Ovary (tissue), 9 donors: ENCODE measurements around the gene KLHL25. TPM values are rescaled to one million over a fixed set of nuclear protein-coding genes. Genes with fewer than 3 reads are reported as not detected.
A peak's percentile ranks its signal among the peaks of the same experiment; 100 is the strongest.

Experiments used
- DNase-seq, 5 donors: peaks; one replicate each; pipeline ENCODE4 v3.0.0-alpha.2; 2019 to 2020
- H3K27ac ChIP-seq, 2 donors: fragments of 200-600 bp; one replicate each; pipeline versions ENCODE4 v1.5.1 to v1.8.0; 2019 to 2022
- H3K27me3 ChIP-seq: fragments of 200-600 bp; one replicate; pipeline ENCODE4 v1.8.0; 2022
- H3K36me3 ChIP-seq: fragments of 200-600 bp; sonication (generic); one replicate; pipeline ENCODE4 v1.5.1; 2019
- H3K4me1 ChIP-seq: one replicate; pipeline ENCODE4 v1.8.1; 2013; ENCODE audit warnings: mild to moderate bottlenecking, moderate library complexity; ENCODE audit not compliant: insufficient read depth
- H3K4me3 ChIP-seq: fragments of 200-600 bp; sonication (generic); one replicate; pipeline ENCODE4 v1.5.1; 2017
- H3K9me3 ChIP-seq, 2 donors: fragments of 200-600 bp in 1 of 2; sonication (generic) in 1 of 2; one replicate each; pipeline versions ENCODE4 v1.5.1 to v1.8.1; 2013 to 2019; ENCODE audit warnings: mild to moderate bottlenecking in 1 of 2, moderate library complexity in 1 of 2
- EP300 ChIP-seq: sonication (generic); formaldehyde crosslinking; IDR thresholded peaks from one replicate; pipeline ENCODE4 v1.6.1; 2017; ENCODE audit warnings: antibody characterized with exemption
- POLR2A ChIP-seq: fragments of 450-650 bp; IDR thresholded peaks from one replicate; pipeline ENCODE4 v1.6.1; 2017; ENCODE audit warnings: antibody characterized with exemption, mild to moderate bottlenecking, moderate library complexity
- WGBS, 3 donors: extraction: QIAGEN DNeasy Blood & Tissue Kit in 1 of 3; methylation state at CpG; one replicate each; pipeline versions ENCODE4 v1.1.5 to v1.1.7; 2013 to 2017; 5-methylcytosine and 5-hydroxymethylcytosine counted together
- intact Hi-C, 4 donors: fragments of 100-400 bp; cut with DNase I; formaldehyde crosslinking; loops; one replicate each; pipeline versions ENCODE4 v1.11.0 to v1.15.1; 2022 to 2023
- polyA plus RNA-seq, 2 donors: library from polyadenylated mRNA; stranded (reverse); fragments of 200-250 nt in 1 of 2; fragments of 350-450 nt in 1 of 2; fragmentation: Illumina TruSeq in 1 of 2; extraction: RNeasy Lipid Tissue Mini Kit (QIAGEN cat#74804) in 1 of 2; gene quantifications; one replicate each; pipeline ENCODE4 v1.2.3, GENCODE V29; 2013 to 2014
- total RNA-seq, 7 donors: library from RNA; depleted of rRNA in 2 of 7; stranded (reverse); fragments of >200 nt in 2 of 7; fragmentation: NEBNext Ultra II Directional in 3 of 7; extraction: Animal tissue kit (Norgen Biotek cat#: 25700) in 3 of 7; gene quantifications; one replicate each; pipeline versions ENCODE4 v1.1.0 to v1.2.4, GENCODE V29; 2016 to 2023
- TF ChIP-seq, protein P1 (sequence below), 3 donors: fragments of 450-650 bp in 2 of 3; fragments of 200-600 bp in 1 of 3; IDR thresholded peaks; one replicate each; pipeline versions ENCODE4 v1.5.1 to v1.8.0; 2016 to 2022; ENCODE audit warnings: antibody characterized with exemption in 3 of 3, mild to moderate bottlenecking in 1 of 3
- donor health status: DM: no; HTN: no; CAD: no; lungs with moderate emphysema.
- donor health status: DM: no; HTN: no; CAD: no.
- donor health status: Bipolar disorder and iron deficiency.
- donor health status: DM: yes; HTN: yes; CAD: no.
- donor health status: DM: no; HTN: no; CAD: no.
- donor health status: DM: yes; HTN: yes; CAD: no.

KLHL25 gene
- total and polyA plus RNA-seq, 9 donors, result 0.58 to 9.6 (median 5.8) TPM

DNA sequence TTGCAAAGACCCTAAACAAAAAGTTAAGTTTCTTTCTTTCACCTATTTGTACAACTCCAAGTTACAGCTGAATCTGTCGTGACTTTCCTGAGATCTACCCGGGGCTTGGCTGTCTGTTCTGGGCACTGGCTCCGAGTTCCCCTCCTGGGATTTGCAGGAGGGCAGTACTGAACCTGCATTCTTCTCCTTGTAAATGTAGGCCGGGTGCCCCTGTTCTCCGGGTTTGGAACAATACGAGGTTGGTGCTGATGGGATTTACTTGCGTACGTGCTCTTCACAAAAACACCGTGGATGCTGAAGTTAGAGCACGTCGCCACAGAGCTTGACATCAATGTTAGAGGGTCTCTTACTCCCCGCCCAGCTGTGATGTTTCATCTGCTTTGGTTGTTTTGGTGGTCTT is 48.1 kb downstream of the KLHL25 start:
- no peak for TF ChIP-seq POLR2A
- no peak for TF ChIP-seq EP300
- TF ChIP-seq, protein P1, sequence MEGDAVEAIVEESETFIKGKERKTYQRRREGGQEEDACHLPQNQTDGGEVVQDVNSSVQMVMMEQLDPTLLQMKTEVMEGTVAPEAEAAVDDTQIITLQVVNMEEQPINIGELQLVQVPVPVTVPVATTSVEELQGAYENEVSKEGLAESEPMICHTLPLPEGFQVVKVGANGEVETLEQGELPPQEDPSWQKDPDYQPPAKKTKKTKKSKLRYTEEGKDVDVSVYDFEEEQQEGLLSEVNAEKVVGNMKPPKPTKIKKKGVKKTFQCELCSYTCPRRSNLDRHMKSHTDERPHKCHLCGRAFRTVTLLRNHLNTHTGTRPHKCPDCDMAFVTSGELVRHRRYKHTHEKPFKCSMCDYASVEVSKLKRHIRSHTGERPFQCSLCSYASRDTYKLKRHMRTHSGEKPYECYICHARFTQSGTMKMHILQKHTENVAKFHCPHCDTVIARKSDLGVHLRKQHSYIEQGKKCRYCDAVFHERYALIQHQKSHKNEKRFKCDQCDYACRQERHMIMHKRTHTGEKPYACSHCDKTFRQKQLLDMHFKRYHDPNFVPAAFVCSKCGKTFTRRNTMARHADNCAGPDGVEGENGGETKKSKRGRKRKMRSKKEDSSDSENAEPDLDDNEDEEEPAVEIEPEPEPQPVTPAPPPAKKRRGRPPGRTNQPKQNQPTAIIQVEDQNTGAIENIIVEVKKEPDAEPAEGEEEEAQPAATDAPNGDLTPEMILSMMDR (IDR thresholded peaks at IDR 0.05), result no peak
- peak in 1 of 5 donors; percentile 14 for DNase-seq
- intact Hi-C loops, result loop anchor here in 1 of 4 donors (5.0 kb wide), 1 partner anchor 86 kb away; no protein-coding TSS in a partner anchor
- no peaks in the 10 kb centered on the region for H3K9me3 ChIP-seq
- WGBS, 3 donors, result 86 to 88% (median 87%) methylated on average over 12 of the region's 12 CpGs
- H3K4me1 ChIP-seq, result peaks cover 14% of the 10 kb centered on the region
- H3K27me3 ChIP-seq, result no peaks in the 10 kb centered on the region
- H3K36me3 ChIP-seq, result no peaks in the 10 kb centered on the region
- no peak overlapping the region for H3K27ac ChIP-seq
- no peak overlapping the region for H3K4me3 ChIP-seq

DNA sequence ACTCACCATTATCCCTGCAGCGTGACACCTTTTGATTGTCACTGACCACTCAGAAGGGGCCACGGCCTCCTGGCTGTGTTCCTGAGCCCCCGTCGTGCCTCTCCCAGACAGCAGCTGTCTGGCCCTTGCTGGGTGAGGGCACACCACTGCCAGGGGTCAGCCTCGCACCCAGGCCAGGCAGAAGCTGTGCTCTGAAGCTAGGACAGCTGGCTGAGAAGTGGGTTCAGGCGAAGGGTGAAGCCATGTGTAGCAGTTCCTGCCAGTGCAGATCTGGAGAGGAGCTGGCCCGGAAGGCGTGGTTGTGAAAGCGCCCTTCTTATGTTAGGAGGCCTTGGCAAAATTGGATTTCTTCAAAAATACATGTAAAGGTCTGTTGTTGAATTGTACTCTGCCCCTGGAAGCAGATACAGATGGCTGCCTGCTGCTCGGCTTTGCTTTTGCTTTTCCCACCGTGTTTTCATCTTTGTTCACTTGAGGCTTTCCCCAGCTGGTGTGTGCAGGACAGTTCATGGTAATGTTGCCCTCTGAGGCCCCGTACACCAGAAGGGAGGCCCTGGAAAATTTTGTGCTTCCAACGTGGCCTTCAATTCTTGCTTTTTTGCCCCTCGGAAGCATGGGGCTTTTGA is 49.1 kb downstream of the KLHL25 start:
- H3K27ac ChIP-seq, result peak overlapping the region in 1 of 2 donors; percentile 47
- intact Hi-C loops, result loop anchor here in 1 of 4 donors (5.0 kb wide), 1 partner anchor 87 kb away; no protein-coding TSS in a partner anchor
- H3K4me3 ChIP-seq, result no peak overlapping the region
- H3K36me3 ChIP-seq, result no peaks in the 10 kb centered on the region
- peak in 3 of 5 donors; percentile 20 to 35 (median 31) for DNase-seq
- H3K27me3 ChIP-seq, result no peaks in the 10 kb centered on the region
- H3K4me1 ChIP-seq, result peaks cover 13% of the 10 kb centered on the region
- TF ChIP-seq POLR2A, result no peak
- TF ChIP-seq, protein P1 (IDR thresholded peaks at IDR 0.05), result no peak
- TF ChIP-seq EP300, result no peak
- WGBS, 3 donors, result 27 to 47% (median 33%) methylated on average over 14 of the region's 14 CpGs
- H3K9me3 ChIP-seq, result no peaks in the 10 kb centered on the region

DNA sequence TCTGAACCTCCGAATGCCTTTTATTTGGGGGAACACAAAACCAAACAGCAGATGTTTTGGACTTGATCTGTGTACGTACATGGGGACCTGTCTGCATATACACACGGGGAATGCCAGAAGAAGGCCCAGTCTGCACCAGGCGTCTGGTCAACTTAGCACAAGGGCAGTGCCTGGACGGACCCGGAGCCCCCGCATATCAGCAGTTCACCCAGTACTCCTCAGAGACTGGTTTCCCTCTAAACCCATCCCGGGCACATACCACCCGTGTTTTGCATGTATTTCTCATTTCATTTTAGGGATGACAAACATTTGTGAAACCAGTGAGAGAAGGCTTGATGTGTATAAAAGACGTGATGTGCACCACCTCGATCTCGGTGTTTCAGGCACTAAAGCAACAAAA is 49.7 kb downstream of the KLHL25 start:
- peak in 2 of 5 donors; percentile 18 for DNase-seq
- TF ChIP-seq EP300, result no peak
- TF ChIP-seq POLR2A, result no peak
- TF ChIP-seq, protein P1 (IDR thresholded peaks at IDR 0.05), result no peak
- intact Hi-C loops, result loop anchor here in 1 of 4 donors (5.0 kb wide), 1 partner anchor 87 kb away; no protein-coding TSS in a partner anchor
- no peak overlapping the region for H3K4me3 ChIP-seq
- no peaks in the 10 kb centered on the region for H3K27me3 ChIP-seq
- H3K27ac ChIP-seq, result peak overlapping the region in 1 of 2 donors; percentile 47
- peaks cover 9% of the 10 kb centered on the region for H3K4me1 ChIP-seq
- no peaks in the 10 kb centered on the region for H3K9me3 ChIP-seq
- H3K36me3 ChIP-seq, result no peaks in the 10 kb centered on the region
- 76 to 84% (median 77%) methylated on average over 12 of the region's 12 CpGs for WGBS, 3 donors

DNA sequence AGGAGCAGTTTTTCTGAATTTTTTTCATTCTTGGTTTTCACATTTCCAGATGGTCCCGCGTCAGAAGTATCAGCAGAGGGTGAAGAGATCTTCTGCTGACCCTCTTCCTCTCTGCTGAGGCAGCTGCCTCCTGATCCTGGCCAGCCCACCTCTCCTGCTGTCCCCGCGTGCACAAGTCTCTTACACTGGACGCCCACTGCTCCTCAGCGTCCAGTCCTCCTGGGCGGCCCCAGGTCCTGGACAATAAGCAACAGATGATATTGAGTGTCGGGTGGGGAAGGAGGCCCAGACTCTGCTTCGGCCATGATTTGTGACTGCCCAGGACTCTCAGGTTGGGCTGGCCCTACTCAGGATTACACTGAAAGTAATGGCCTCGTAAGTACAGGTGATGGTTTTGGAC is 50.1 kb downstream of the KLHL25 start:
- TF ChIP-seq, protein P1 (IDR thresholded peaks at IDR 0.05), result no peak
- no peak for TF ChIP-seq EP300
- no peak for TF ChIP-seq POLR2A
- H3K4me1 ChIP-seq, result peaks cover 6% of the 10 kb centered on the region
- intact Hi-C loops, result no loop called here
- H3K27ac ChIP-seq, result no peak overlapping the region
- H3K4me3 ChIP-seq, result no peak overlapping the region
- H3K9me3 ChIP-seq, result no peaks in the 10 kb centered on the region
- DNase-seq, result peak in 1 of 5 donors; percentile 10
- no peaks in the 10 kb centered on the region for H3K27me3 ChIP-seq
- 66 to 83% (median 72%) methylated on average over 10 of the region's 10 CpGs for WGBS, 3 donors
- H3K36me3 ChIP-seq, result no peaks in the 10 kb centered on the region
